Renal cortex interstitium (tissue), 15 donors: ENCODE measurements around the gene KRT79. TPM values are rescaled to one million over a fixed set of nuclear protein-coding genes. Genes with fewer than 3 reads are reported as not detected.
"Not testable (repeated sequence)": the region's sequence is repeated elsewhere in the genome, so short reads cannot be mapped to it uniquely, and the experiment has no call there.

Experiments used
- DNase-seq, 11 donors: peaks; one replicate each; pipeline ENCODE4 v3.0.0-alpha.2; 2013; ENCODE audit warnings: low read depth in 9 of 11, low spot score in 4 of 11; ENCODE audit errors: extremely low read depth in 1 of 11
- long read RNA-seq, 16 experiments: transcript quantifications; one replicate each; lab custom pipeline, GENCODE V29; 2026
- polyA plus RNA-seq, 3 donors: library from polyadenylated mRNA; unstranded; fragments of 120-200 nt; gene quantifications; one replicate each; pipeline ENCODE4 v1.2.1, GENCODE V29; 2013; ENCODE audit not compliant: insufficient read length in 3 of 3

KRT79 gene
- not detected for polyA plus RNA-seq
- long read RNA-seq, donor 1 = 0 reads
- long read RNA-seq, donor 2 = 0 reads
- long read RNA-seq, donor 3 = 0 reads
- long read RNA-seq, donor 4 = 0 reads
- long read RNA-seq, donor 5 = 0 reads
- long read RNA-seq, donor 6 = 0 reads
- long read RNA-seq, donor 7 = 0 reads
- long read RNA-seq, donor 8 = 0 reads
- long read RNA-seq, donor 9 = 0 reads
- long read RNA-seq, donor 10 = 0 reads
- long read RNA-seq, donor 11 = 0 reads
- long read RNA-seq, donor 12 = 0 reads
- long read RNA-seq, donor 13 = 0 reads
- long read RNA-seq, donor 14 = 0 reads
- long read RNA-seq, donor 15 = 0 reads
- long read RNA-seq, donor 16 = 0 reads

- DNase-seq = no peak
These were observed at the start of gene KRT79 for GRCh38 chr12:52833922-52834726. Gene KRT79, minus strand, starts transcription at chr12:52834311. Its CDS starts 51 bp downstream, at chr12:52834260.

DNA sequence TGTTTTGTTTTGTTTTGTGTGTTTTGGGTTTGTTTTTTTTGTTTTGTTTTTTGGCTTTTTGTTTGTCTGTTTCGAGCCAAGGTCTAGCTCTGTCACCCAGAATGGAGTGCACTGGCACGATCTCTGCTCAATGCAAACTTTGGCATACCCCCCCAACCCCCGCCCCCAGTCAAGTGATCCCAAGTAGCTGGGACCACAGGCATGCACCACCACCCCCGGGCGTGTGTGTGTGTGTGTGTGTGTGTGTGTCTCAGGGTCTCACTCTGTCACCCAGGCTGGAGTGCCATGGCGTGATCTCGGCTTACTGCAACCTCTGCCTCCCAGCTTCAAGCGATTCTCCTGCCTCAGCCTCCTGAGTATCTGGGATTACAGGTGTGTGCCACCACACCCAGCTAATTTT is 46.4 kb upstream of the KRT79 start:
- DNase-seq = not testable (repeated sequence)

GRCh38 chr12:52879394-52880351 is 45.6 kb upstream of the KRT79 start:
- DNase-seq = peak in 8 of 11 donors; percentile 76 to 88 (median 82)

- DNase-seq = no peak
These were observed 44.6 kb upstream of the KRT79 start for GRCh38 chr12:52878507-52879393.

- no peak for DNase-seq
These were observed 43.1 kb upstream of the KRT79 start for GRCh38 chr12:52877242-52877641.

GRCh38 chr12:52876372-52876771 is 42.3 kb upstream of the KRT79 start:
- DNase-seq = no peak

DNA sequence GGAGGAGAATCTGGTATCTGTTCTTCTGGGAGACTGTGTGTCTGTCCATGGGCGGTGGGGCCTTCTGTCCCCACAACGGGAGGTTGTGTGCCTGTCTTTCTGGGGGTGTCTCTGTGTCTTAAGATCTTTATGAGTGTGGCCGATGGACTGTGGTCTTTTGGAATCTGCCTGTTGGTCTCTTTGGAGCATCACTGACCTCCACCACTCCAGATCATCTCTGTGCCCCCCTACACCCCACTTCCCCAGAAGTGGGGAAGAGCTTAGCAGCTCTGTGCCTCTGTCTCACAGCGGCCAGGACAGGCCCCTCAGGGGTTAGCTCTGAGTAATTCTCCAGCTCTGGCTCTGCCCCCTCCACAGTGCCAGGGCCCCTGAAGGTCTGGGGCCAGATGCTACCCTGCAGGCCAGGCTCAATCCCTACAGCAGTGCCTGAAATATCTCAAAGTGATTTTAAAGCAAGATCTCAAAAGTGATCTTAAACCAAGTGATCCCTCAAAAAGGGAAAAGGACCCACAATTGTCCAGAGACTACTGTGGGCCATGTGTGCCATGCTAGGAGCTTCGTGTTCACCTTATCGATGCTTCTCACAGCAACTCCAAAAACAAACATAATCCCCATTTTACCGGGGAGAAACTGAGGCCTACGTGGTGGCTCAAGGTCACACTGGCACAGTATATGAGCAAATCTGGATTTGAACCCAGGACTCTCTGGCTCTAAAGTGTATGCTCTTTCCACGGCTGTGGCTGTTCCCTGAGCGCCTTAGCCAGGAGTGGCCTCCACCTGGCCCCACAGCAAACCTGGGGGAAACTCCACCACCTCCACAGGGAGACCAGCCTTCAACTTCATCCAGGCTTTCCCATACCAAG is 40.7 kb upstream of the KRT79 start:
- no peak for DNase-seq

GRCh38 chr12:52873832-52874572 is 39.9 kb upstream of the KRT79 start:
- peak in 4 of 11 donors; percentile 19 to 47 (median 36) for DNase-seq

DNA sequence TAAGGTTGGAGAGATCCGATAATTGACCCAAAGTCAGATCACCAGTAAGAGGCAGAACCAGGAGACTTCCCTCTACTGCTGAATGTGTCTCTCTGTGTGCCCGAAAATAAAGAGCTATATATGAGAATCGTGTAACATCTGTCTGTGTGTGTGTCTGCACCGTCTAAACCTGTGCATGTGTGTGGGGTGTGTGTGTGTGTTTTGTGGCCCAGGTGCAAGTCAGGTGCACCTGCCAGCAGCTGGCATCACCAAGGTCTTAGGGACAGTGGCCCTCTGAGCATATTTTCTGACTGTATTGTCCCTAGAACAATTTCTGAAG is 39.4 kb upstream of the KRT79 start:
- DNase-seq = no peak

DNA sequence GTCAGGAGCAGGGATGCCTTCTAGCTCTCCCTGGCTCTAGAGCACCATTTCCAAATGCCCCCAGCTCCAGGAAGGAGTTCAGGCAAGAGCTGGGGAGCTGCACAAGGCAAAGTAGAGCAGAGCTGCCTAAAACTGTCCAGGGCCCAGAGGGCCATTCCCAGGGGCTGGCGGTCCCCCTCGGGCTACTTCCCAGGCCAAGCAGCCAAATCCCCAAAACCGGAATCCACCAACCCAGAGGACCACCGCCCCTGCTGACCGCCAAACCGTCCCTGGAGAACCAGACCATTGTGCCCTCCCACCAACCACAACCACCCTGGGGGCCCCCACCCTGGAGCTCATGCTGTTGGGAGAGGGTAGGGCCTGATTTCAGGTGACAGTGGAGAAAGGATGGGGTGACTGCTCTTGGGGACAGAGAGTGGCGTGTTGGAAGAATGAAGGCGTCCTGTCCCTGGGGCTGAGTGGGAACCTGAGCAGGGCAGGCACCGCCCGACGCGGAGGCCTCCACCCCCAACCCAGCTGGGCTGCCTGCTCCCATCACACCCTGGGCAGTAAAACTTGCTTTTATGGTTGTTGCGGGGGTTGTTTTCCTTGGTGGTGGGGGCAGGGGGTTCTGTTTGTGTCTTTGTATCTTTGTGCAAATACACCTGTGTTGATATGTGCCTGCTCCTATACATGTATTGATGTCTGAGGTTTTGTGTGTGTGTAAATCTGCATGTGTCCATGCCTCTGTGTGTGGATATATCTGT is 38.7 kb upstream of the KRT79 start:
- no peak for DNase-seq

DNA sequence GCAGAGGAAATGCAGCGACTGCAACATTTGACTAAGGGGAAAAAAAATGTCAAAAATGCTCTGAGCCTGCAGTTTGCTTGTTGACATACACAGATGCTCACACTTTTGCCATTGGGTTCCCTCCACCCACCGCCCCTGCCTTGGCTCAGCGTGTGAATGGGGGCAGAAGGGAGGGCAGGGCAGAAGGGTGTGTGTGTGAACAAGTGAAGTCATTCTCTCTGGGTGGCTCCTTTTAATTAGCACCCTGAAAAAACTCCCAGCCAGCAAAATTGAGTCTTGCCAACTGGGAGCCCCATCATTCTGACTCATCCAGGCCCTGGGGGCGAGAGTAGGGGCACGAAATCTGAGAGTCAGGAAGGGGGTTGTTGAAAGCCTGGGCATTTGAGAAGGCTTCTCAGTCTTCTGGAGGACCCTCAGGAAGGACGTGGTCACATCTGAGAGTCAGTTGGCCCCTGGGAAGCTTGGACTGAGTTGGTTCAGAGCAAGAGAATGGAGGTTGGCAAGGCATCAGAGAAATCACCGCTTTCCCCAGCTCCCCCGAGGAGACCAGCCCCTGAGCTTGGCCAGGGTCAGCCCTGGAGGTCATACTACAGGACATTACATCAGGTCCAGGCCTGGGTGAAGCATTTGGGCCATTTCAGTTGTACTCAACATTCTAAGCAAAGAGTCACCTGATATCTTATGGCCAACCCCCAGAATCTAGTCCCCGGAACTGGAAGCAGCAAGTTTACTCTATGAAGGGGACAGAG is 37.4 kb upstream of the KRT79 start:
- DNase-seq = peak in 1 of 11 donors; percentile 35

DNA sequence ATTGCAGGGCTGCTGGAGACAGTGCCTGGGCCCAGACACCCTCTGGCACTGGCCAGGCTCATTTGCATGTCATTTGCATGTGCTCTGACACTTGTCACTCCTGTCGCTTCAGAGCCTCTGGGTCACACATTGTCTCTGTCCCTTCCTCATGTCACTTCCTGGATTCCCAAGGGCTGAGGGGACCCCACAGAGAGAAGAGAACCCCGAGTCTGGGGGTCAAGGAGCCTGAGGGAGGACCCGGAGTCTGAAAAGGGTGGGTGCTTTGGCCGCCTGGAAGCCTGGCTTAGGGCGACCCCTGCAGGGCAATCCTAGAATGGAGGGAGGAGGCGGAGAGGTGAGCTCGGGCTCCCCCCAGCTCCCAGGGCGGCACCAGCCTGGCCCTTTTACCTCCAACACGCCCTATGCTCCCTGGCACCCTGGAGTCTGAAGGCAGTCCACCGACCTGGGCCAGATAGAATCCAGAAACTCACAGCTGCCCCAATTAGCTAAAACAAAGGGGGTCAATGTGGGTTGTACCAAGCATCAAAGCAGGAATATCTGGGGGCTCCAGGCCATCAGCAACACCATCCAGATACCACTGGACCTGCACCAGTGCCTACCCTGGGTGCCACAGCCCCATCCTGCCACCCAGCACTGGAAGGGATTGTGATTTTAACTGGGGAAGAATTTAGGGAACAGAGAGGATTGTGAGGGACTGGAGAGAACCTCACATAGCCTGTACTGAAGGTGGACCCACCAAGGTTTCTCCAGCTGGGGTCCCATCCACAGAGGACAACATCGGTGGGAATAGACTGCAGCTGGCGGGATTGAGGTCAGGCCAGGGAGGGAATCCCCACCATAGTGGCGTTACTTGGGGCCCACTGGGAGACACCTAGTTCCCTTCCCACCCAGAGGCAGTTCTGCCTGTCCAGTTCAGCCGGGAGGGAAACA is 36.5 kb upstream of the KRT79 start:
- DNase-seq = peak in 2 of 11 donors; percentile 31 to 32

- DNase-seq = no peak
These were observed 33.5 kb upstream of the KRT79 start for GRCh38 chr12:52867642-52868041.

- no peak for DNase-seq
These were observed 33.0 kb upstream of the KRT79 start for GRCh38 chr12:52867152-52867551.
